GM19372 (cell line): ENCODE measurements around the gene GREM2.

Source experiments
- ATAC-seq: cut with Tn5 transposase; IDR thresholded peaks from one replicate; pipeline ENCODE4 v1.9.1; 2021; ENCODE audit warnings: mild to moderate bottlenecking, low read depth, moderate library complexity; ENCODE audit not compliant: unreplicated experiment

GREM2 gene

GRCh38 chr1:240503036-240503435 is 108.9 kb downstream of the GREM2 start:
- ATAC-seq, result no peak

GRCh38 chr1:240501115-240501514 is 110.8 kb downstream of the GREM2 start:
- no peak for ATAC-seq

DNA sequence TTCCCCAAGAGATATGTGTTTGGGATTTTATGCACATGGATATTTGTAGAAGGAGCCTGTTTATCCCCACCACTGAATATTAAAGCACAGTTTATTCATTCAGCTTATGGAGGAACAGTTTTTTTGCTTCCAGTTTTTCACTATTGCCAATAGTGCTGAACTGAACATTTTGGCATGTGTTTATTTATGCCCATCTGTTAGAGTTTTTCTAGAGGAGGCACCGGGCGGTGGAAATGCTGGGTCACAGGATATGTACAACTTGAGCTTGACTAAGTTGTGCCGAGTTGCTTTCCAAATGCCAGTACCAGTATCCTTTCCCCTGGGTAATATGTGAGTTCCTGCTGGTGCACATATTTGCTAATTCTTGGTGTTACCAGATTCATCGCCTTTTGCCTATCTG is 111.3 kb downstream of the GREM2 start:
- ATAC-seq, result no peak

GRCh38 chr1:240499012-240499411 is 112.9 kb downstream of the GREM2 start:
- ATAC-seq, result no peak

DNA sequence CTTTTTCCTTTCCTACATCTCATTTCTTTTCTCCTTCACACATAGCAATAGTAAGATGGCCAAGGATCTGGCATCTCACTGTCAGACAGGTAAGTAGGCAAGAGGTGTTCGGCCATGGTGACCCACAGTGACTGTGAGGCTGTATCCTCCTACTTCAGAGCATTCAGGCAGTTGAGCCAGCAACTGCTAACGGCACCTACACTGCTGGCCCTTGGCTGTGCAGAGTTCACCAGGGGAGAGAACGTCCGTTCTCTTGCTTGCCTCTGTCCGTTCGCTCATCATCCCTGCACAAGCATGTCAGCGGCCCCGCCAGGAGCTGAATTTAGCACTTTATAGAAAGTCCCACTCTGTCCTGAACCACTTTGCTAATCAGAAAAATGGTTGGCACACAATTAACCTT is 113.6 kb downstream of the GREM2 start:
- no peak for ATAC-seq

DNA sequence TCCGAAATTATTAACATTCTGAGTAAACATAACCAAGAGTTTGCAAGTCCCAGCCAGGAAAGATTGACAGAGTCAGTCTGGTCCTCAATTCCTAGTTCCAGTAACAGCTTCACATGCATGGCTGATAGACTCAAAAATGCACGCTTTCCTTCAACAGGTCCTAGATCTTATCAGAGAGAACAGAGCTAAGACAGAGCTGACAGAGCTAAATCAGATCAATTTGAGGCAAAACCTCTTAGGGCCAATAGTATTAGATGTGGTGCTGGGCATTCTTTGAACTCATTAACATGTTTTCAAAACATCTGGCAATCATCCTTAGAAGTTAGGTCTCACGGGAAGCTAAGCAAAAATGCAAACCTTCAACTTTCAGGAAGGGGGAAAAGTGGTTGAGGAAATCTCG is 114.0 kb downstream of the GREM2 start:
- ATAC-seq, result no peak

DNA sequence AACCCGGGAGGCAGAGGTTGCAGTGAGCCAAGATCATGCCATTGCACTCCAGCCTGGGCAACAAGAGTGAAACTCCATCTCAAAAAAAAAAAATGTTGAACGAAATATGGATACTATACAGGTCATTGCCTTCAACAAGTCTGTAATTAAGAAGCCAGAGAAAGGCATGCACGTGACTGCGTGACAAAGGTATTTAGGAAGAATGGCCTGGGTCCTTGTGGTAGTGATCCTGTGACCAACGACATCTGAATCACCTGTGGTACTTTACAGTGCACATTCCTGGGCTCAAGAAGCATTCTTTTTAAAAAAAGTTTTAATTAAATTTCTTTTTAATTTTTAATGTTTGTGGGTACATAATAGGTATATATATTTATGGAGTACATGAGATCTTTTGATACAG is 115.0 kb downstream of the GREM2 start:
- no peak for ATAC-seq

GRCh38 chr1:240496356-240496755 is 115.6 kb downstream of the GREM2 start:
- ATAC-seq, result no peak

GRCh38 chr1:240495601-240496000 is 116.4 kb downstream of the GREM2 start:
- no peak for ATAC-seq

DNA sequence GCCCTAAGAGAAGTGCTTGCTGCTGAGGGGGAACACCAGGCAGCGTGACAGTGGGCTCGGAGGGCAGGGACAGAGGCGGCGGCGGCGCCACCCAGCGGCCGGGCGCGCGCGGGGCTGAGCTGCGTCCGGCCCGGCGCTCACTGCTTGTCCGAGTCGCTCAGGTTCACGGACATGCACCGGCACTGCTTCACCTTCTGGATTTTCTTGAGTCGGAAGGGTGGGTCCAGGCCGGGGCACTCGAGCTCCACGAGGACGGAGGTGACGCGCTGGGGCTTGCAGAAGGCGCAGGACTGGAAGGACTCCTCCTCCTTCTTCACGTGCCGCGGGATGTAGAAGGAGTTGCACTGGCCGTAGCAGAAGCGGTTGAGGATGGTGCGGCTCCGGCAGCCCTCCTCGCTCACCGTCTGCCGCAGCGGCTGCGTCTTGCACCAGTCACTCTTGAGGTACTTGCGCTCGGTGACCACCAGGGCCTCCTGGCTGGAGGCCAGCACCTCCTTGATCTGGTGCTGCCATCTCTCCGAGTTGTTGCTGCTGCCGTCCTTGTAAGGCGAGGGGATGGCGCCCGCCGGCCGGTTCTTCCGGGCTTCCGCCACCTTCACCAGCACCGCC is 119.0 kb downstream of the GREM2 start:
- no peak for ATAC-seq

DNA sequence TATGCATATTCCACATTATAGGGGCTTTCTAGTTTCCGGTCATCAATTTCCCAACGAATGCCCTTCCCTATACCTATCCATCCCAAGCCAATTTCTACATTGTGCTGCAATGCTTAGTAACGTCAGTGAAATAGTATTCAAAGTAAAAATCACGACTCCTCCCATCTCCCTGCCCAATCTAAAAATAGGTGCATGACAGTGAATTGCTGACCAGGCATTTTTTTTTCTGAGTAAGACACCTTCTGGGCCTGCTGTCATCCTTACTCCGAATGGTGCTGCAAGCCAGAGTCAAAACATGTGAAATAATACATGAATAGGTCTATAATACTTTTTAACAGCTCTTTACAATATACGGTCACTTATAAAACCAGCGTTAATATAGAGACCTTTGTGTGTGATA is 120.2 kb downstream of the GREM2 start:
- no peak for ATAC-seq

- ATAC-seq, result no peak
Measured at GRCh38 chr1:240491156-240491555, 120.8 kb downstream of the GREM2 start.

- ATAC-seq, result no peak
Measured at GRCh38 chr1:240487493-240487892, 124.5 kb downstream of the GREM2 start.

GRCh38 chr1:240486611-240487010 is 125.3 kb downstream of the GREM2 start:
- ATAC-seq, result no peak

GRCh38 chr1:240484804-240485443 is 127.0 kb downstream of the GREM2 start:
- no peak for ATAC-seq

DNA sequence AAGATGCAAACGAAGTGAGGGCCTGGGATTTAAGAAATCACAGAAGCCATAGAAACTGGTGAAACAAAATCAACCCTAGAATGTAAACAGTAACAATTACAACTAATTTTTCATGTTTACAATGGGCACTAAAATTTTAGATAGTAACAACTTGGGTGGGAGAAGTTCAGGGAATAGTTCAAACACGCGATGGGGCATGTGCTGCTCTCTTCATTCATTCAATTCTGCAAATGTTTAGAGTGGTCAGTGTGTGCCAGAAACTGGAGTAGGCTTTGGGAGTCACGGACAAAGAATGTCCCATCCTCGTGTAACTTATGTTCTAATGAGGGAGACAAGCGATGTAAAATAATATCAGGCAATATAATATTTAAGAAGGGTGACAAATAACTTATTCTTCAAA is 133.4 kb downstream of the GREM2 start:
- ATAC-seq, result no peak

GRCh38 chr1:240475832-240476231 is 136.1 kb downstream of the GREM2 start:
- ATAC-seq, result no peak

DNA sequence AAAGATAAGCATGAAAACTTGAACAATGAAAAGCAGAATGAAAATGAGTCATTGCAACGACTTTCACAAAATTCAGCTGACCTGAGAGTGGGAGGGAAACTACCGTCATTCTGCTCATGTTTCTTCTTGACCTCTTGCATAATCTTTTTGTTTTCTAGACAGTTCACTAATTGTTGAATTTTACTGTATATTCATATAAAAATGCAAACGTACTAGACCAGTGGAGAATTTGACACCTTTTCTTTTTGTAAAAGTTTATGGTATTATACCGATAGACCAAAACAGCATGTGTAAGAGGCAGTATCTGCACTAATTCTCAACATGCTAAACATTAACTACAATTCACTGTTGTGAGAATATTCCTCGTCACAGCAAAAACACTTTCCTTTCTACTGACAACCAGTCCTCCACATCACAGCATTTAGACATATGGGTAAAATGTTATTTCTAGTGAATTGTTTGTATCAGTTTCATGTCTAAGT is 137.8 kb downstream of the GREM2 start:
- no peak for ATAC-seq

- no peak for ATAC-seq
Measured at GRCh38 chr1:240468656-240469055, 143.3 kb downstream of the GREM2 start.

DNA sequence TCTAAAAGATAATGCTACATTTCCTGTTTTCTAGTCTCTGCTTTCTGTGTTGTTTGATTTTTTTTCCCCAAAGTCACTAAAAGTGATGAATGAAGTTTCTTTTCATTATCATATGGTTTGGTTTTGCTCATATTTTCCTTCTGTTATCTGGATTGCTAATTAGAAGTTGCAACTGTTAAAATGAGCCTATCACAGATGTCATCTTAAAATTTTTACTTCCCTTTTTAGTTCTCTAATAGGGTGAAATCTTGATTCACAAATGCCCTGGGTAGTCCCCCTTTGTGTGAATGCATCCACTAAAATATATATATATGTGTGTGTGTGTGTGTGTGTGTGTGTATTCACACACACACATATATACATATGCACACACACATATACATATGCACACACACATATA is 144.1 kb downstream of the GREM2 start:
- no peak for ATAC-seq

DNA sequence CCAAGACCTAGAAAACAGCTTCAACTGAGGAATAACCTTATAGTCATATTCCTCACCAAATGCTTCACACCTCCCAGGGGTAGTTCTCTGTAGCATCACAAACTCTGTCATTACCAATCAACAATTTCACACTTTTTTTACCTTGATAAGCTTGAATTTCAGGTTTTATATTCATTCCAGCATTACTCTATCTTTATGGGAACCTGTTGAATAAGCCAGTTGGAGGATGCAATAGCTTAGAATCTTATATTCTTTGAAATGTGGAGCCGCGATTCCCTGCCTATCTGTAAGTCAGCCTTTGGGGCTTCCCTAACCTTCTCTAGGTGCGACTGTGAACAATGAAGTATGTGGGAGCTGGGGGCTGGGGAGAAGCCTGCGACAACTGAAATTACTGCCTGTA is 145.4 kb downstream of the GREM2 start:
- ATAC-seq, result no peak

DNA sequence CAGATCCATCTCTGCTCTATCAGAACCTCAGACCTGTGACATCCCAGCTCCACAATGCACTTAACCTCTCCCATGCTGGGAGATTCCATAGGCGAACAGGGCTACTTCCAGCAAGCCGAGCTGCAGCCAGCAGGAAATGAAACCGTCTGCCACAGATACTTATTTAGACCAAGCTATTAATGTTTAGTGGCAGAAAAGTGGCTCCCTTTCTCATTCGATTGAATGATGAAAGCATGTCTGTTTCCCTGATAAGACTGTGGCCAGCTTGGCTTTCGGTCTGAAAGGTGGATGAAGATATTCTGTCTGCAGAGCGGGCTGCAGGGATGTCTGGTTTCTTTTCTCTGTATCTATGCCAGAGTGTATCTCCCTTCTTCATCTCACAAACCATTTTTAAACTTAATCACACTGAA is 146.4 kb downstream of the GREM2 start:
- no peak for ATAC-seq
